GM21825 (cell line): ENCODE results near the gene GLIS1.

Source experiments
- ATAC-seq: cut with Tn5 transposase; IDR thresholded peaks from one replicate; pipeline ENCODE4 v1.9.1; 2021; ENCODE audit warnings: mild to moderate bottlenecking, moderate library complexity; ENCODE audit not compliant: unreplicated experiment

The GLIS1 gene

DNA sequence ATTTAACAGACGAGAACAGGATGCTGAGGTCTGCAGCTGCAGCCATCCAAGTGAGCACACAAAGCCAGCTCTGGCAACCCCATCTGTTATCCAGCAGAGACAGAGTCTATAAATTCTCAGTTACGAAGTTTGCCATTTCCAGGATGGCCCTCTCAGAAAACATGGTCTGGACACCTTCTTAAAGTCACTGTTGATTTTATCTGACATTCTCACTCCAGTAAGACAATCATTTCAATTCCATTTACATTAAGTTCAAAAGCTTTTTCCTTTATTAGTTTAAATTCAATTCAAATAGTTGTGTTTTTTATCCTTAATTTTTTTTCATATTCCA is 154.2 kb downstream of the GLIS1 start:
- ATAC-seq, result no peak

DNA sequence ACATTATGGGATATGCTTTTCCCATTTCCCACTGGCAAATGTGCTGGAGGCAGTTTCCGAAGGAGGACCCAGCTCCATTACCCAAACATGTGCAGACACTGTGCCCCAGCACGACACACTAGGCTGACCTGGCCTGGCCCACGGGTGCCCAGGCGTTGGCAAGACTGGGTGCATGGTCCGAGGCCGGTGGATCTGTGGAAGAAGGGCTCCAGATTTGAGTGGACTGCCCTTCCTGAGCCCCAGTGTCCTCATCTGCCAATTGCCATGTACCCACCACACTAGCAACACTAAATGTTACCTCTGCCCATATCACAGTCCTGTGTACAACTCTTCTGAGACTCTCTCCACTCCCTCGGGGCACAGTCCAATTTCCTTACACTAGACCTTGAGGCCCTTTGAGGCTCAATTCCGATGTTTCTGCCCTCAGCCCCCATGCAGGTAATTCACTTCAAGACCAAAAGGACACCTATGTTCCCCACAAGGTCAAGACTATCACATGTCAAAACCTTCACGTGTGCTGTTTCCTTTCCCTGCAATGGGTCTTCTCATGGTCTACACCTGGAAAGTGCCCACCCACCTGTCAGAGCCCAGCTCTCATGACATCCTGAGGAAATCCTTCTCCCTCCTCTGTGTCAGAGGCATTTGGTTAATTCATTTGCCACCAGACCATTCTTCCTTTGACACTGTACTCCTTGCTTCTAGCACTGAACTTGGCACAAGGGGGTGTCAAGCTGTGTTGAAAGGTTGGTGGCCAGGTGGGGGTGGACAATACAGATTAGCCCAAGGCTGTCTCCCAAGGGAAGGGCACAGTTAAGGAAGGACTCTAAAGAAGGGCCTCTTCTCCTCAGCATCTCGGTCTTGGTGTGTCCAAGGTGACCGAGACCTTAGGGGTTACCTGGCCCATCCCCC is 154.8 kb downstream of the GLIS1 start:
- no peak for ATAC-seq

DNA sequence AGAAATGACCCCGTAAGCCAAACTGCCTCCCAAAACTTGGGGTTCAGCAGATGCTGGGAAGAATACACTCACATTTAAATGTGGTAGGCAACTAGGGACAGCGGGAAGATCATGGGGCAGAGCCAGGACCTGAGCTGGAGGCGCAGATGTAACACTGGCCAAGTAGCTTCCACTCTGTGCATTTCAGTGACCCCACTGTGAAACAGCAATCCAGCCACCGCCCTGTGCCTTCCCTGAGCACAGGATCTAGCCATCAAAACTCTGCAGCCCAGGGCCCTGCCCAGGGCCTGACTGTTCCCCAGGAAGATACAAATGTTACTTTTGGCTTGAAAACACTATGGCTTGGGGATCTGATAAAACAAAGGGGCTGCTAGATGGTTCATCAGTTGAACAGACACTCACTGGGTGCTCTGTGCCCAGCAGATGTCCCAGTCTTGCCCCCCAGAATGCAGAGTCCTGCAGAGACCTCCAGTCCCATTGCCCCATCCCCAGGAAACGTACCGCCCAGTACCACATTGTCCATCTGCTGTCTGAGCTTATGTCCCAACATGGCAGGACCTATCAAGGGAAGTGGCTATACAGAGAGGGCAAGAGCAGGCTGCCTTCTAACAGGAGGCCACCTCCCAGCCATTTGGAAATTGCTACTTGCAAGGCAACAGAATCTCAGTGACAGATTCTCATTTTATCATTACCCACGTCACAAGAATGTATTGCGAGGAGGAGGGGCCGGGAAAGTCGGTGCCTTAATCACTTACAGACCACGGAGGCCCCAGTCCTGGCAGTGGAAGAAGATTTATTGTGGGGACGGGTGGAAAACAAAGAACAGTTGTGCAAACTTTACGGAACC is 155.7 kb downstream of the GLIS1 start:
- ATAC-seq, result no peak

DNA sequence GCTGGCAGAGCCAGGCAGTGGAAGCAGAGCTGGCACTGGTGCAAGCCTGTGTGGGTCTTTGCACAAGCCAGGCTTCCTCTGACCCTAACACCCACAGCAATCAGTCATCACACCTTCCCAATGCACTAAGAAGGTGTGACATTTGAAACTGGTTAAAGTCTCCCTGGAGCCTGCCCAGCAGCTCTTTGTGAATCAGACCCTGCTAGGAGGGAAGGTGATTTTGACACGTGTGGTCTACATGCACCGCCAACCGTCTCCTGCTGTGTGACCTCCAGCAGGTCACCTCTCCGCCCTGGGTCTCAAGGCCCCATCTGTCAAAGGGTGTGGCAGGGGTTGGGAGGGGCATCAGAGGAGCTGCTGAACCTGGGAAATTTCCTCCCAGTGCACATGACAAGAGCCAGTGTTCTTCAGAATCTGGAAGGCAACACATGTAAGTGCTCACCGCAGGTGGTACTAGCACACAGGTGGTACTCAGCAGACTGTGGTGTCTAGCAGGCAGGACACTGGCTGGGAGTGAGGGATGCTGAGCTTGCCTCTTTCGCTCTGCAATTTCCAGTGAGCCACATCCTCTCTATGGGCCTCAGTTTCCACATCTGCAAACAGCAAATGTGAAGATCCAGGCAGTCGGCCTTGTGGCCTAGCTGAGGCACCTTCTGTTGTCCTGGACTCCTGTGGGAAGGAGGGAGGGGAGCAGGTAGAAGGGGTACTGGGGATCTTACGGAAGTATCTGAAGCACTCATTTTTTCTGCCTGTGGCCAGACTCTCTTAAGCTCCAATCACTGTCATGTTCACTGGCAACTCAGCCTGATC is 156.5 kb downstream of the GLIS1 start:
- no peak for ATAC-seq

DNA sequence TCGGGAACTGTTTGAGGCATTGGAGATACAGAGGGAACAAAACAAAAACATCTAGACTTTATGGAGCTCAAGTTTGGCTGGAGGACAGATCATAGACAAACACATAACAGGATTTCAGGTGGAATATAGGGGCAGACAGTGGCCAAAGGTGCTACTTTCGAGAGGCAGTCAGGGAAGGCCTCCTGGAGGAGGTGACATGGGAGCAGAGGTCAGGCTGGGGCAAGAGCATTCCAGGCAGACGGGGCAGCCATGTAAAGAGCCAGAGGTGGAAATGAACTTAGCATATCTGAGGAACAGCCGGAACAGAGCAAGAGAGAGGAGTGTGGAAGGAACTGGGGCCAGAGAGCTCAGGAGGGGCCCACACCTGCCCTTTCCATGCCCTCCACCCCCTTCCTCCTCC is 157.5 kb downstream of the GLIS1 start:
- no peak for ATAC-seq

DNA sequence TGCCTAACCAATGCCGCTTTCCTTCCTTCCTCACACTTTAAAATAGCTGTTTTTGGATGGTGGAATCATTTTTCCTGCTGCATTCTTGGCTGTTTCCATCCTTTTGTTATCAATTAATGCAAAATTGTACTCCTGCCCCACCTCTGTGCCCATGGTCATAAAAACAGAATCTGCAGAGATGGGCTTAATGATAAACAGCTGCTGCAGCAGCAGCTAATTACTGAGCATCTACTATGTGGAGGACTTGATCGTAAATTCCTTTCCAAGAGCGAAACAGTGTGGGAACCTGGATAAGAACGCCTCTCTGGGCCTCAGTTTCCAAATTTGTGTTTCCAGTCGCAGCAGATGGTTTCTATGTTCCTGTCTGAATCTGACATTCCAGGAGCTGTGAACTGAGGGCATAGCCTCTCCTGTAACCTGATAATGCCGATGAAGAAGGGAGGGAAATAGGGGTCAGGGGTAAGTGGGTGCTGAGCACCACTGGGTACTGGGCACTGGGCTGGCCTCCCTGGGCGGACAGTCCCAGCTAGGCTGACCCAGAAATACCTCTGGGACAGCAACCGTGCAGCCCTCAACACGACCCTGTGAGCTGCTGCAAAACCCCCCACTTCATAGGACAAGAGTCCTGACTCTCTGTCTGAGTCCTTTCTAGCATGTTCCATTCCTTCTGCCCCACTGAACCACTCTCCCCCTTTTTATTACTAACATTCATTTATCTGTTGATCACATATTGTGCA is 158.1 kb downstream of the GLIS1 start:
- ATAC-seq, result no peak

- ATAC-seq, result no peak
Measured at GRCh38 chr1:53580009-53580400, 159.0 kb downstream of the GLIS1 start.

- ATAC-seq, result no peak
Measured at GRCh38 chr1:53579221-53580008, 159.5 kb downstream of the GLIS1 start.

- ATAC-seq, result no peak
Measured at GRCh38 chr1:53578358-53578757, 160.6 kb downstream of the GLIS1 start.

- no peak for ATAC-seq
Measured at GRCh38 chr1:53577761-53578100, 161.2 kb downstream of the GLIS1 start.

GRCh38 chr1:53576866-53577760 is 161.9 kb downstream of the GLIS1 start:
- ATAC-seq, result no peak

DNA sequence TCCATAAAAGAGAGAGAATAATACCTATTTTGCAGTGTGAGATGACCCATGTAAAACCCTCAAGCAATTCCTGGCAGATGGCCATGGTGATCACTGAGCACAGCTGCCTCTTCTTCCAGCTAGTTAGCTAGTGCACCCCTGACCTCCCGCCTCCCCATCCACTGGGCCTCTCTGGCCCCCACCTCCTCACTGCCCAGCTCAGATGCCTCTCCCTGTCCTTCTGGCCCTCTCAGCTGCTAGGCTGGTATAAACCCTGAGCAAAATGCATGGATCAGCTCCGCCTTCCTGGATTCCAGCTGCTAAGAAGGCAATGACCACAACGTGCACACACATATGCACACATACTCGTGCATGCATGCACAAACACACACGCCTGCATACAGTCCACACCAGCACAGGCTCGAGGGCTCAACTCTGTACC is 162.6 kb downstream of the GLIS1 start:
- no peak for ATAC-seq

- ATAC-seq, result no peak
Measured at GRCh38 chr1:53575955-53576320, 163.0 kb downstream of the GLIS1 start.

GRCh38 chr1:53575141-53575954 is 163.6 kb downstream of the GLIS1 start:
- ATAC-seq, result no peak

DNA sequence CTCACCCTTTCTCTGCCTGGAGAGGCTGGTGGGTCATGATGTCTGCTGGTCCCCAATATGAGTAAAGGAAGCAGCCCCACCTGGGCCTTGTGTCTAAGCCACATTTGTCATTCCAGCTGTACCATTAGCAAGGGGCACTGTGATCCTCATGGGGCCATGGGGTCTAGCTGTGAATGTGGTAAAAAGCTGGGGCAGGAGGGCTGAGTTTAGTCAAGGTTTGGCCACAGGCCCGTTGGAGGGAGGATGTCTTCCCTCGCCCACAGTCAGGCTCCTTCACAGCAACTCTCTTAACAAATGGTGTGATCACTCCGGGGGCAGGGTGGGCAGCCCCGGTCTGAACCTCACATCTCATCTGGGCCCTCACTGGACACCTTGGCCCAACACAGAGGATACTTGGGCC is 164.3 kb downstream of the GLIS1 start:
- ATAC-seq, result no peak

DNA sequence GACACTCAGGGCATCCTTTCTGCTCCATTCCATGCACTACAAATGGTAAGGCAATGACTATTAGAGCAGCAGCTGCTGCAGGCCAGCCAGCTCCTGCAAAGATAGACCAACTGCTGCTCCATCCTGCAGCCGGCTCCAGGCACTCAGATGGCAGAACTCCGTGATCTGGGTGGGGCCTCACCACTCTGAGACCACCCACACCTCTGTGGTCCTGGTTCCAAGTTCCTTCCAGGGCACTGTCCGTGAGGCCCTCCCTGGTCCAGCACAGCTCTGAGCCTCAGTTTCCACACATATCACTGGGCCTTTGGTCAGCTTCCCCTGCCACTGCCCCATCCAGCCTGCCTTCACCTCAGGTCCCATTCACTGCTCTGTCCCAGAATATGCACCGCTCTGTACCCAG is 165.0 kb downstream of the GLIS1 start:
- ATAC-seq, result no peak

DNA sequence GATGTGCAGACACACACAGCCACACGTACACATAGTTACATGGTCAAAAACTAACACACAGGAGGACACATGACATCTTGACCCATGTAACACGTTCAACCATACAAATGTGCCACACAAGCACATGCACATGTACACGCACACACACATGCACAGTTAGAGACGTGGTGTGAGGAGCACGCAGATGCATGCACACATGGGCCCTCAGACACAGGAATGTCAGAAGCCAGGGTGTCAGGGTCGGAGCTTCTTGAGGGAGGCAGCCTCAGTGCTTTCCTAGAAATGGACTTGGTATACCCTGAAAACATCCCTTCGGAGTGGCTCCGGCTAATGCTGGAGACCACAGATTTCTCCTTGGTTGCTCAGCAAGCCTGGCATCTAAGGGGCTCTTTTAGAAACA is 165.4 kb downstream of the GLIS1 start:
- no peak for ATAC-seq

DNA sequence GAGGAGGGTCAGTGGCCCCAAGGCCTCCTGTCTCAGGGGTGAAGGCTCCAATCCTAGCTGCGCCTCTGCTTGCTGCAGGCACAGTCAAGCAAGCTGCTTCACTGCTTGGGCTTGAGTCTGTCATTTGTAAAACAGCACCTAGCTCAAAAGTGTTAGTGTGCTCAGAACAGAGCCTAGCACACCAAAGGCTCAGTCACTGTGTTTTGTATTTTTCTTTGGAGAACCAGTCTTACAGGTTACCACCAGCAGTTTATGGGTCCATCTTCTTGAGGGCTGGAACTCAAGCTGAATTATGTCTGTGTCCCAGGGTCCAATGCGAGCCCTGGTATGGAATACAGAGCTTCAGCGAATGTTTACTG is 166.2 kb downstream of the GLIS1 start:
- no peak for ATAC-seq
